PC-3 (cell line): ENCODE results near the gene DHDH. TPM values are rescaled to one million over a fixed set of nuclear protein-coding genes. Genes with fewer than 3 reads are reported as not detected.

Experiments
- ATAC-seq: fragments of 200-7000 bp; cut with Tn5 transposase; 2 replicates; pipeline ENCODE4 v1.9.1; 2020; ENCODE audit warnings: mild to moderate bottlenecking, moderate library complexity
- BruUV-seq: library from RNA; stranded (reverse); fragments of 400-500 nt; replicated peaks from 2 replicates; lab custom pipeline; 2021; lab: Mats Ljungman, UMichigan
- CTCF ChIA-PET: fragments of 300-600 bp; sonication (Branson Sonifier 250); formaldehyde crosslinking; loops from one replicate; lab custom pipeline; 2022; ENCODE audit warnings: antibody characterized with exemption; lab: Charles Lee
- POLR2A ChIA-PET: fragments of 300-600 bp; sonication (Branson Sonifier 250); formaldehyde crosslinking; loops from one replicate; lab custom pipeline; 2022; ENCODE audit warnings: antibody characterized with exemption; ENCODE audit not compliant: unreplicated experiment; lab: Charles Lee
- DNase-seq: peaks from one replicate; pipeline ENCODE4 v3.0.0-alpha.2; 2015
- H2AFZ ChIP-seq: fragments of 300-600 bp; sonication (generic); 2 replicates; pipeline ENCODE4 v1.6.0; 2016; ENCODE audit warnings: antibody characterized with exemption, low read length
- H3F3A ChIP-seq: fragments of 300-600 bp; sonication (generic); one replicate; pipeline ENCODE4 v1.6.0; 2017; ENCODE audit warnings: antibody characterized with exemption, low read length, control low read depth, mild to moderate bottlenecking; ENCODE audit not compliant: unreplicated experiment
- H3K27ac ChIP-seq: fragments of 300-600 bp; sonication (generic); 2 replicates; pipeline ENCODE4 v1.5.1; 2016; ENCODE audit warnings: mild to moderate bottlenecking, low read length
- H3K27me3 ChIP-seq: fragments of 300-600 bp; sonication (generic); 2 replicates; pipeline ENCODE4 v1.6.1; 2016; ENCODE audit warnings: low read length, mixed read lengths
- H3K36me3 ChIP-seq: fragments of 300-600 bp; sonication (generic); 2 replicates; pipeline ENCODE4 v1.6.1; 2016; ENCODE audit warnings: low read depth, mixed run types, low read length, mixed read lengths
- H3K4me1 ChIP-seq: fragments of 300-600 bp; sonication (generic); 2 replicates; pipeline ENCODE4 v1.5.1; 2016; ENCODE audit warnings: low read length; ENCODE audit not compliant: insufficient read depth
- H3K4me2 ChIP-seq: fragments of 300-600 bp; sonication (generic); 2 replicates; pipeline ENCODE4 v1.6.0; 2016; ENCODE audit warnings: low read length
- H3K4me3 ChIP-seq: fragments of 300-600 bp; sonication (generic); 2 replicates; pipeline ENCODE4 v1.5.1; 2016; ENCODE audit warnings: mild to moderate bottlenecking, low read length, mixed read lengths
- H3K79me2 ChIP-seq: fragments of 300-600 bp; sonication (generic); 2 replicates; pipeline ENCODE4 v1.6.1; 2017; ENCODE audit warnings: low read length, mixed read lengths
- H3K9ac ChIP-seq: fragments of 300-600 bp; sonication (generic); 2 replicates; pipeline ENCODE4 v1.6.0; 2016; ENCODE audit warnings: mild to moderate bottlenecking, low read length
- H3K9me2 ChIP-seq: fragments of 300-600 bp; sonication (generic); replicated peaks from 2 replicates; pipeline ENCODE4 v1.6.1; 2016; ENCODE audit warnings: mixed run types, low read length, mixed read lengths
- H3K9me3 ChIP-seq: fragments of 300-600 bp; sonication (generic); 2 replicates; pipeline ENCODE4 v1.6.1; 2016; ENCODE audit warnings: low read length, mixed read lengths
- H4K20me1 ChIP-seq: fragments of 300-600 bp; sonication (generic); 2 replicates; pipeline ENCODE4 v1.6.1; 2016; ENCODE audit warnings: low read length, mixed read lengths
- EZH2 ChIP-seq: fragments of 300-600 bp; sonication (generic); IDR thresholded peaks from one replicate; pipeline ENCODE4 v1.6.1; 2017; ENCODE audit warnings: antibody characterized with exemption, mild to moderate bottlenecking, low read length; ENCODE audit not compliant: unreplicated experiment
- EZH2phosphoT487 ChIP-seq: fragments of 300-600 bp; sonication (generic); IDR thresholded peaks from 2 replicates; pipeline ENCODE4 v1.6.1; 2018; ENCODE audit warnings: mild to moderate bottlenecking, antibody characterized with exemption, low read length, borderline replicate concordance
- intact Hi-C: fragments of 100-400 bp; cut with micrococcal nuclease; formaldehyde crosslinking; loops from 2 replicates; pipeline ENCODE4 v1.9.0; 2023
- total RNA-seq: library from RNA; depleted of rRNA; stranded (reverse); fragments of >200 nt; gene quantifications from 2 replicates; pipeline ENCODE4 v1.2.3, GENCODE V29; 2014
- TF ChIP-seq, protein P1 (sequence below): fragments of 300-600 bp; sonication (generic); conservative IDR thresholded peaks from 2 replicates; pipeline ENCODE4 v1.5.1; 2017; ENCODE audit warnings: antibody characterized with exemption, low read depth, mild to moderate bottlenecking, low read length

The DHDH gene
- total RNA-seq, 1 experiment from 2014 or later, result 1.8 TPM

DNA sequence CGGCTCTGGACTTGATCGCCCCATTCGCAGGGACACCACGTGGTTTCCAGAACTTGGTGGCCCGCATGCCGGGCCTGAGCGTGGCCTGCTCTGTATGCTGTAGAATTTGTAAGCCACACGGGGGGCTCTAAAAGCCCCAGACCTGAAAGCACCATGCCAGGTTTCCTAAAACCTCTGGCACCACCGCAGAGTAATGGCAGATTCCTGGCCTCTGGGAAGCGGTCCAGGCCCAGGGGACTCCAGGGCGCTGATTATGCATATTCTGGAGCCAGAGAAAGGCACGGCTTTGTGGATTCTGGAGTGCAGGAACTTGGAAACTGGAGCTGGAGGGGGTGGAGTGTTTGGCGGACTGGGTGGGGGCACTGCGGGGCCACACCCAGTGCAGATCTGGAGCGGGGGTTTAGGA, 35.3 kb downstream of the DHDH start:
- no peak for TF ChIP-seq EZH2phosphoT487
- no peak for TF ChIP-seq EZH2
- Histone ChIP-seq H3K9me2 (no peaks in the 10 kb centered on the region), H3K27me3 (no peaks in the 10 kb centered on the region), H4K20me1 (0 out of 2 replicates have a peak, but pooled peaks cover 5% of the 10 kb centered on the region), H3K4me2 (no peak overlapping the region), H3K79me2 (peaks cover 14% of the 10 kb centered on the region), H2AFZ (no peak overlapping the region), H3K9me3 (no peaks in the 10 kb centered on the region), H3K4me3 (no peak overlapping the region), H3F3A (peaks cover 5% of the 10 kb centered on the region), H3K36me3 (peaks cover 17% of the 10 kb centered on the region; the same call in 1 of the 2 replicates), H3K9ac (no peak overlapping the region), H3K27ac (no peak overlapping the region), H3K4me1 (peaks cover 17% of the 10 kb centered on the region)
- ChIA-PET CTCF (no interaction called here), POLR2A (no interaction called here)
- no TSS peak for BruUV-seq
- DNase-seq, result no peak
- intact Hi-C loops, result no loop called here
- no peak for ATAC-seq

DNA sequence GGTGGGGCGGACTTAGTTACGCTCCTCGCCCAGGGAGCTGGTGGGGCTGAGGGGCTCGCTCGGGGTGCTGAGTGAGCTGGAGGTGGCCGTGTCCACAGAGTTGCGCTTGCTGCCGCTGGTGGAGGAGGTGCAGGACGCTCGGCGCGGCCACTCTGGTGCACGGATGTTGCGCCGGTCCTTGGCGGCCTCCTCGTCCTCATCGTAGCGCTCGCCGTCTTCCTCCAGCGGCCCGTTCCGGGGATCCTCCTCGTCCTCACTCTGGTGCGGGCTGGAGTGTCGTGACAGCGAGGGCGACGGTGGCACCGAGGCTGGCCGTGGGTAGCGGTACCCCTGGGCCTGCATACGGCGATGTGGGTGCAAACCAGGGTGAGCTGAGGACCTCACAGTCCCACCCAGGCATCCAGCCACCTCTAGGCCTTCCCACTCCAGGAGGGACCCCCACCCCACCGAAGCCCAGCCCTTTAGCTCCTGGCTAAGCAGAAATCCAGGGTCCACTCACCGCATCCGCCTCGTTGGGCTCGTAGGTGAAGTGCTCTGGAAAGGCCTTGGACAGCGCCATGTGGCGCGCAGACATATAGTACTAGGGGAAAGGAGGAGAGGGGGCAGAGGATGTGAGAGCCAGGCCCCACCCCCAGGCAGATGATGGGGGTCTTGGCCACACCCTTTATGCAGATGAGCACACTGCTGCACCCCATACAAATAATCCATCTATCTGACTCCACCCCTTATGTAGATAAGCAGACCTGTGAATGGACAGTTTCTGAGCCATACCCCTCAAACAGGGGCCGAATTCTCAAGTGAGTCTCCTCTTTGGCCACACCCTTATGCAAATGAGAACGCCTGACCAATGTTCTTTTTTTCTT, 36.0 kb downstream of the DHDH start:
- ChIA-PET POLR2A (no interaction called here), CTCF (interaction anchor here (0.9 kb wide), 1 partner anchor 127 kb away, joined by 4 read pairs; no protein-coding TSS in a partner anchor)
- peaks cover 2% of the 10 kb centered on the region for H3F3A ChIP-seq
- ATAC-seq, result no peak
- H3K9me2 ChIP-seq, result no peaks in the 10 kb centered on the region
- H3K27me3 ChIP-seq, result no peaks in the 10 kb centered on the region
- DNase-seq, result no peak
- H3K27ac ChIP-seq, result no peak overlapping the region
- H3K79me2 ChIP-seq, result peaks cover 14% of the 10 kb centered on the region
- H3K9me3 ChIP-seq, result no peaks in the 10 kb centered on the region
- intact Hi-C loops, result no loop called here
- H3K4me1 ChIP-seq, result peaks cover 10% of the 10 kb centered on the region
- TF ChIP-seq EZH2phosphoT487, result no peak
- TF ChIP-seq, protein P1, sequence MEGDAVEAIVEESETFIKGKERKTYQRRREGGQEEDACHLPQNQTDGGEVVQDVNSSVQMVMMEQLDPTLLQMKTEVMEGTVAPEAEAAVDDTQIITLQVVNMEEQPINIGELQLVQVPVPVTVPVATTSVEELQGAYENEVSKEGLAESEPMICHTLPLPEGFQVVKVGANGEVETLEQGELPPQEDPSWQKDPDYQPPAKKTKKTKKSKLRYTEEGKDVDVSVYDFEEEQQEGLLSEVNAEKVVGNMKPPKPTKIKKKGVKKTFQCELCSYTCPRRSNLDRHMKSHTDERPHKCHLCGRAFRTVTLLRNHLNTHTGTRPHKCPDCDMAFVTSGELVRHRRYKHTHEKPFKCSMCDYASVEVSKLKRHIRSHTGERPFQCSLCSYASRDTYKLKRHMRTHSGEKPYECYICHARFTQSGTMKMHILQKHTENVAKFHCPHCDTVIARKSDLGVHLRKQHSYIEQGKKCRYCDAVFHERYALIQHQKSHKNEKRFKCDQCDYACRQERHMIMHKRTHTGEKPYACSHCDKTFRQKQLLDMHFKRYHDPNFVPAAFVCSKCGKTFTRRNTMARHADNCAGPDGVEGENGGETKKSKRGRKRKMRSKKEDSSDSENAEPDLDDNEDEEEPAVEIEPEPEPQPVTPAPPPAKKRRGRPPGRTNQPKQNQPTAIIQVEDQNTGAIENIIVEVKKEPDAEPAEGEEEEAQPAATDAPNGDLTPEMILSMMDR, result no peak
- TF ChIP-seq EZH2, result no peak
- H3K4me2 ChIP-seq, result no peak overlapping the region
- no TSS peak for BruUV-seq
- no peak overlapping the region for H3K4me3 ChIP-seq
- H2AFZ ChIP-seq, result no peak overlapping the region
- H3K36me3 ChIP-seq, result peaks cover 17% of the 10 kb centered on the region; the same call in 1 of the 2 replicates
- no peak overlapping the region for H3K9ac ChIP-seq
- H4K20me1 ChIP-seq, result 0 out of 2 replicates have a peak, but pooled peaks cover 5% of the 10 kb centered on the region

DNA sequence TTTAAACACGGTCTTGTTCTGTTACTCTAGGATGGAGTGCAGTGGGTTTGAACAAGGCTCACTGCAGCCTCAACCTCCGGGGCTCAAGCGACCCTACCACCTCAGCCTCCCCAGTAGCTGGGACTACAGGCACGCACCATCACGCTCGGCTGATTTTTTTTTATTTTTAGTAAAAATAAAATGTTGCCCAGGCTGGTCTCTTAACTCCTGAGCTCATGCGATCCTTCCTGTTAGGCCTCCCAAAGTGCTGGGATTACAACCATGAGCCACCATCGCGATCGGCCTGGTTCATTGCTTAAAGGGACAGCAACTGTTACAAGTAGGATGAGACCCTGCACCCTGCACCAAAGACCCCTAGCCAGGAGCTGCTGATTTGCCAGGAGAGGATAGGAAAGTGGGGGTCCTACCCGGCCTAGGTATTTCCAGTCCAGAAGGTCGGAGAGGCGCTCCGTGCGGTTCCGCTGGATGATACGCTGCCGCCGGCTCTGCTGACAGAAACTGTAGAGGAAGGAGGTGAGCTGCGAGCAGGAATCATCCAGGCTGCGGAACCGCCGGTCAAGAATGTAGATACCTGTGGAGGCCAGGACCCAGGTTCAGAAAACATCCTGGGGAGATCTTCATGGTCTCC, 36.8 kb downstream of the DHDH start:
- Histone ChIP-seq H3K36me3 (peaks cover 17% of the 10 kb centered on the region; the same call in 1 of the 2 replicates), H3K27ac (no peak overlapping the region), H3K9ac (no peak overlapping the region), H3K4me2 (no peak overlapping the region), H3K79me2 (peaks cover 13% of the 10 kb centered on the region), H3F3A (no peaks in the 10 kb centered on the region), H3K9me3 (no peaks in the 10 kb centered on the region), H3K4me1 (peaks cover 7% of the 10 kb centered on the region), H2AFZ (no peak overlapping the region), H3K27me3 (no peaks in the 10 kb centered on the region), H3K9me2 (no peaks in the 10 kb centered on the region), H3K4me3 (no peak overlapping the region), H4K20me1 (0 out of 2 replicates have a peak, but pooled peaks cover 5% of the 10 kb centered on the region)
- BruUV-seq, result no TSS peak
- ChIA-PET CTCF (interaction anchor here (0.9 kb wide), 1 partner anchor 127 kb away, joined by 4 read pairs; no protein-coding TSS in a partner anchor), POLR2A (interaction anchor here (0.6 kb wide), 2 partner anchors 23 to 139 kb away, joined by 3 to 6 read pairs; partner anchors contain the start of gene RUVBL2)
- DNase-seq, result no peak
- no peak for ATAC-seq
- TF ChIP-seq EZH2phosphoT487, result no peak
- no peak for TF ChIP-seq EZH2
- TF ChIP-seq, protein P1, result no peak
- intact Hi-C loops, result no loop called here
